Hepatocyte (in vitro differentiated cells): ENCODE data around the gene AKT1.

Experiments
- EZH2 ChIP-seq: fragments of 200-600 bp; sonication (generic); IDR thresholded peaks from 2 replicates; pipeline ENCODE4 v1.6.1; 2016; ENCODE audit warnings: antibody characterized with exemption, mild to moderate bottlenecking, borderline replicate concordance
- TF ChIP-seq, protein P1 (sequence below): fragments of 200-600 bp; sonication (generic); IDR thresholded peaks from 2 replicates; pipeline ENCODE4 v1.5.1; 2016; ENCODE audit warnings: antibody characterized with exemption, mild to moderate bottlenecking; ENCODE audit not compliant: poor library complexity

DNA sequence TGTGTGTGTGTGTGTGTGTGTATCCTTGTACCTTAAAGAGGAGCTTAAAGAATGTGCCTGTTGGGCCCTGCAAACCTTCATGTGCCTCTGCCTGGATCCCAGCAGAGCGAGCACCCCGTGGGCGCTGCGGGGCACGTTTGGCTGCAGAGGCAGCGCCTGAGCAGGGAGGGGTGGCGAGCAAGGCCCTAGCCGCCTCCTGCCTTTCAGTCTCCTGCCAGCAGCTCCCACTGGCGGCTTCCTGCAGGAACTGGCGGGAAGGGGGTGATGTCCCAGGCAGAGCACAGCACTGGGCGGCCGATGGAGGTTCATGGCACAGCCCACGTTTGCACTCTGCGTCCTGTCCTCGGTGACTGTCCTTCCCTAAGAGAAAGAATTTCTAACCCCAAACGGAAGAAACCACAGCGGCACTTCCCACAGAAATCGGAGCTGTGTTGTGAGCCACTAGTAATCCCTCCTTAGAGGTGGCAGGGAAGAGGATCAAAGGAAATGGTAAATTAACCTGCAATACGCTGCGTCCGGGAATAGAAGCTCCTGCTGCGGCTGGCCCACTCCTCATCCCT lies 25.2 kb upstream of the AKT1 start:
- TF ChIP-seq, protein P1, sequence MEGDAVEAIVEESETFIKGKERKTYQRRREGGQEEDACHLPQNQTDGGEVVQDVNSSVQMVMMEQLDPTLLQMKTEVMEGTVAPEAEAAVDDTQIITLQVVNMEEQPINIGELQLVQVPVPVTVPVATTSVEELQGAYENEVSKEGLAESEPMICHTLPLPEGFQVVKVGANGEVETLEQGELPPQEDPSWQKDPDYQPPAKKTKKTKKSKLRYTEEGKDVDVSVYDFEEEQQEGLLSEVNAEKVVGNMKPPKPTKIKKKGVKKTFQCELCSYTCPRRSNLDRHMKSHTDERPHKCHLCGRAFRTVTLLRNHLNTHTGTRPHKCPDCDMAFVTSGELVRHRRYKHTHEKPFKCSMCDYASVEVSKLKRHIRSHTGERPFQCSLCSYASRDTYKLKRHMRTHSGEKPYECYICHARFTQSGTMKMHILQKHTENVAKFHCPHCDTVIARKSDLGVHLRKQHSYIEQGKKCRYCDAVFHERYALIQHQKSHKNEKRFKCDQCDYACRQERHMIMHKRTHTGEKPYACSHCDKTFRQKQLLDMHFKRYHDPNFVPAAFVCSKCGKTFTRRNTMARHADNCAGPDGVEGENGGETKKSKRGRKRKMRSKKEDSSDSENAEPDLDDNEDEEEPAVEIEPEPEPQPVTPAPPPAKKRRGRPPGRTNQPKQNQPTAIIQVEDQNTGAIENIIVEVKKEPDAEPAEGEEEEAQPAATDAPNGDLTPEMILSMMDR: peak; percentile 52
- TF ChIP-seq EZH2: no peak
